GM18868 (cell line): ENCODE data around the gene CCNI2.
"Not testable (repeated sequence)": the region's sequence is repeated elsewhere in the genome, so short reads cannot be mapped to it uniquely, and the experiment has no call there.

Experiments
- ATAC-seq: cut with Tn5 transposase; IDR thresholded peaks from one replicate; pipeline ENCODE4 v1.9.1; 2021; ENCODE audit warnings: mild to moderate bottlenecking, moderate library complexity; ENCODE audit not compliant: unreplicated experiment

The CCNI2 gene

GRCh38 chr5:132779961-132780360, 32.7 kb downstream of the CCNI2 start:
- no peak for ATAC-seq

GRCh38 chr5:132780577-132780976, 33.4 kb downstream of the CCNI2 start:
- ATAC-seq = no peak

- no peak for ATAC-seq
These were observed 33.8 kb downstream of the CCNI2 start for GRCh38 chr5:132781029-132781428.

- ATAC-seq = no peak
These were observed 34.9 kb downstream of the CCNI2 start for GRCh38 chr5:132782101-132782500.

GRCh38 chr5:132785365-132785764, 38.1 kb downstream of the CCNI2 start:
- ATAC-seq = no peak

- no peak for ATAC-seq
These were observed 38.6 kb downstream of the CCNI2 start for GRCh38 chr5:132785864-132786263.

GRCh38 chr5:132787076-132787475, 39.9 kb downstream of the CCNI2 start:
- ATAC-seq = no peak

- ATAC-seq = no peak
These were observed 41.3 kb downstream of the CCNI2 start for GRCh38 chr5:132788508-132788907.

GRCh38 chr5:132788990-132789886, 42.0 kb downstream of the CCNI2 start:
- ATAC-seq = no peak

- no peak for ATAC-seq
These were observed 43.1 kb downstream of the CCNI2 start for GRCh38 chr5:132790201-132790865.

- ATAC-seq = no peak
These were observed 43.8 kb downstream of the CCNI2 start for GRCh38 chr5:132791026-132791425.

- ATAC-seq = no peak
These were observed 50.4 kb downstream of the CCNI2 start for GRCh38 chr5:132797651-132798050.

- no peak for ATAC-seq
These were observed 52.2 kb downstream of the CCNI2 start for GRCh38 chr5:132799392-132799791.

GRCh38 chr5:132800545-132800944, 53.3 kb downstream of the CCNI2 start:
- no peak for ATAC-seq

GRCh38 chr5:132802044-132802684, 54.9 kb downstream of the CCNI2 start:
- ATAC-seq = no peak

- not testable (repeated sequence) for ATAC-seq
These were observed 55.5 kb downstream of the CCNI2 start for GRCh38 chr5:132802685-132803066.
